Esophagus squamous epithelium (tissue), 5 donors: ENCODE measurements around the gene METRN. TPM values are rescaled to one million over a fixed set of nuclear protein-coding genes. Genes with fewer than 3 reads are reported as not detected.

ENCODE experiments used
- DNase-seq: peaks from one replicate; lab custom pipeline; 2025; lab: John Stamatoyannopoulos, UW
- H3K27ac ChIP-seq, 4 donors: fragments of 200-600 bp; sonication (generic); one replicate each; pipeline ENCODE4 v1.5.1; 2016 to 2019; ENCODE audit warnings: mild to moderate bottlenecking in 1 of 4
- H3K27me3 ChIP-seq, 4 donors: fragments of 200-600 bp; sonication (generic); 1 replicate in 3 of 4; 2 replicates in 1 of 4; pipeline versions ENCODE4 v1.5.1 to v1.6.0; 2017 to 2021; ENCODE audit warnings: antibody characterized with exemption in 1 of 4
- H3K36me3 ChIP-seq, 3 donors: fragments of 200-600 bp; sonication (generic); one replicate each; pipeline ENCODE4 v1.5.1; 2016 to 2019
- H3K4me1 ChIP-seq, 3 donors: fragments of 200-600 bp; sonication (generic); one replicate each; pipeline ENCODE4 v1.5.1; 2017 to 2019
- H3K4me3 ChIP-seq, 4 donors: fragments of 200-600 bp; sonication (generic); 1 replicate in 3 of 4; 2 replicates in 1 of 4; pipeline ENCODE4 v1.5.1; 2016 to 2019; ENCODE audit warnings: mild to moderate bottlenecking in 2 of 4, moderate library complexity in 1 of 4
- H3K9me3 ChIP-seq, 3 donors: fragments of 200-600 bp; sonication (generic); one replicate each; pipeline ENCODE4 v1.5.1; 2016 to 2019
- POLR2A ChIP-seq, 4 donors: fragments of 450-650 bp; IDR thresholded peaks; one replicate each; pipeline ENCODE4 v1.6.1; 2017; ENCODE audit warnings: antibody characterized with exemption in 4 of 4, mild to moderate bottlenecking in 4 of 4, moderate library complexity in 3 of 4
- WGBS, 2 donors: methylation state at CpG; one replicate each; pipeline ENCODE4 v1.1.5; 2018; 5-methylcytosine and 5-hydroxymethylcytosine counted together
- intact Hi-C: fragments of 100-400 bp; cut with DNase I; formaldehyde crosslinking; loops from one replicate; pipeline ENCODE4 v1.15.0; 2022
- total RNA-seq, 4 donors: library from RNA; depleted of rRNA; stranded (reverse); fragments of >200 nt; gene quantifications; one replicate each; pipeline ENCODE4 v1.1.0, GENCODE V29; 2016
- TF ChIP-seq, protein P1 (sequence below), 6 experiments: fragments of 450-650 bp in 4 of 6; fragments of 200-600 bp in 2 of 6; sonication (generic) in 2 of 6; IDR thresholded peaks; one replicate each; pipeline ENCODE4 v1.5.1; 2016 to 2019; ENCODE audit warnings: antibody characterized with exemption in 6 of 6, mild to moderate bottlenecking in 4 of 6, moderate library complexity in 4 of 6
- donor health status: DM: yes; HTN: yes; CAD: no.

METRN gene
- total RNA-seq, 4 donors from 2014 or later: 4.2 to 12.7 (median 8.8) TPM

DNA sequence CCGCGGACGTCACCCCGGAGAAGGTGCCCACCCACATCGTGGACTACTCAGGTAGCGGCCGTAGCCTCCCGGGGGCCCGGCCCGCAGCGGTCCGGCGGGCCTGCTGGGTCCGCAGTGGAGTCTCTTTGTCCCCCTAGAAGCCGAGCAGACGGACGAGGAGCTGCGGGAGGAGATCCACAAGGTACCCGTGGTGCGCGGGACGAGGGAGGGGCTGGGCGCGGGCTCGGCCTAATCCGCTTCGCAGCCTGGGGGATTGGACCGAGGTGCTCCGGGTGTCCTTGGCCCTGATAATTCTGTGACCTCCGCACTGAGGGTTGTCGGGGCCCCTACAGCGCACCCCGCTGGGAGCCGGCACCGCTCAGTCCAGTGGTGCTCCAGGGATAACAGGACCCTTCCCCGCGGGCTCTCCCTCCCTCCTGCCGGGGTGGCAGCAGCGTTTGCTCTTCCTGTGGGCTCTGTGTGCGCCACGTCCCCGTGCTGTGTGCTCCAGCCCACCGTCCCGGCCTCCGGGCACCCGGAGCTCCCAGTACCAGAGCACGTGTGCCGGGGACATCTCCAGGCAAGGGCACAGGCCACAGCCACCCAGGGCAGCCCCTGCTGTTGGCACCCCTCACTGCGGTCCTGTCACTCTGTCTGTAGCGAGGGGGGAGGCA lies 46.3 kb upstream of the METRN start:
- peaks cover 34 to 47% (median 35%) of the 10 kb centered on the region in 3 donors for H3K36me3 ChIP-seq
- no peaks in the 10 kb centered on the region for H3K9me3 ChIP-seq
- intact Hi-C loops: loop anchor here (10.0 kb wide), 1 partner anchor 84 kb away; no protein-coding TSS in a partner anchor
- H3K27ac ChIP-seq: peak overlapping the region; percentile 87 to 93 (median 92)
- WGBS, 2 donors: no CpG with 5 or more reads among the region's 50 CpGs
- peaks cover 16 to 43% (median 16%) of the 10 kb centered on the region in 3 donors for H3K4me1 ChIP-seq
- no peaks in the 10 kb centered on the region for H3K27me3 ChIP-seq
- peak overlapping the region; percentile 62 to 89 (median 82) for H3K4me3 ChIP-seq
- TF ChIP-seq POLR2A (IDR thresholded peaks at IDR 0.05): no peak
- TF ChIP-seq, protein P1, sequence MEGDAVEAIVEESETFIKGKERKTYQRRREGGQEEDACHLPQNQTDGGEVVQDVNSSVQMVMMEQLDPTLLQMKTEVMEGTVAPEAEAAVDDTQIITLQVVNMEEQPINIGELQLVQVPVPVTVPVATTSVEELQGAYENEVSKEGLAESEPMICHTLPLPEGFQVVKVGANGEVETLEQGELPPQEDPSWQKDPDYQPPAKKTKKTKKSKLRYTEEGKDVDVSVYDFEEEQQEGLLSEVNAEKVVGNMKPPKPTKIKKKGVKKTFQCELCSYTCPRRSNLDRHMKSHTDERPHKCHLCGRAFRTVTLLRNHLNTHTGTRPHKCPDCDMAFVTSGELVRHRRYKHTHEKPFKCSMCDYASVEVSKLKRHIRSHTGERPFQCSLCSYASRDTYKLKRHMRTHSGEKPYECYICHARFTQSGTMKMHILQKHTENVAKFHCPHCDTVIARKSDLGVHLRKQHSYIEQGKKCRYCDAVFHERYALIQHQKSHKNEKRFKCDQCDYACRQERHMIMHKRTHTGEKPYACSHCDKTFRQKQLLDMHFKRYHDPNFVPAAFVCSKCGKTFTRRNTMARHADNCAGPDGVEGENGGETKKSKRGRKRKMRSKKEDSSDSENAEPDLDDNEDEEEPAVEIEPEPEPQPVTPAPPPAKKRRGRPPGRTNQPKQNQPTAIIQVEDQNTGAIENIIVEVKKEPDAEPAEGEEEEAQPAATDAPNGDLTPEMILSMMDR (IDR thresholded peaks at IDR 0.05): no peak
- no peak for DNase-seq

DNA sequence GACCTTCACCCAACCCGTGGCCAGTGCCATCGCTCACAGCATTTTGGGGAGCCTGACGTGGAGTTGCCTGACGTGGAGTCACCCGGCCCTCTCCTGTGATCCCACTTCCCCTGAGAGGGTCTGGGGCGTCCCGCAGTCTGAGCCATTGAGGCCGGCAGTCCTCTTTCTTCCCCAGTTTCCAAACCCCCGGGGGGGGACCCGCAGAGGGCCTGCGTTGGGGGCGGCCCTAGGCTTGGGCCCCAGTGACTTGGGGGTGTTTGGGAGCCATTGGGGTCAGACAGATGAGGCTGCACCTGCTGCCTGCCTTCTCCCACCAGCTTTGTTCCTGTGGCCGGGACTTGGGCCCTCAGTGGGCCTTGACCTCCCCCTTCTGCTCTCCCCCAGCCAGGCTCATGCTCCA lies 45.3 kb upstream of the METRN start:
- no peak for DNase-seq
- no peaks in the 10 kb centered on the region for H3K27me3 ChIP-seq
- no peak overlapping the region for H3K4me3 ChIP-seq
- peaks cover 16 to 48% (median 16%) of the 10 kb centered on the region in 3 donors for H3K4me1 ChIP-seq
- intact Hi-C loops: loop anchor here (10.0 kb wide), 1 partner anchor 85 kb away; no protein-coding TSS in a partner anchor
- no peak for TF ChIP-seq POLR2A (IDR thresholded peaks at IDR 0.05)
- TF ChIP-seq, protein P1 (IDR thresholded peaks at IDR 0.05): no peak
- no peaks in the 10 kb centered on the region for H3K9me3 ChIP-seq
- no peak overlapping the region for H3K27ac ChIP-seq
- WGBS, 2 donors: 93% methylated on average over 3 of the region's 13 CpGs; no CpG with 5 or more reads in 1 of the 2 donors
- H3K36me3 ChIP-seq: peaks cover 35 to 56% (median 36%) of the 10 kb centered on the region in 3 donors

DNA sequence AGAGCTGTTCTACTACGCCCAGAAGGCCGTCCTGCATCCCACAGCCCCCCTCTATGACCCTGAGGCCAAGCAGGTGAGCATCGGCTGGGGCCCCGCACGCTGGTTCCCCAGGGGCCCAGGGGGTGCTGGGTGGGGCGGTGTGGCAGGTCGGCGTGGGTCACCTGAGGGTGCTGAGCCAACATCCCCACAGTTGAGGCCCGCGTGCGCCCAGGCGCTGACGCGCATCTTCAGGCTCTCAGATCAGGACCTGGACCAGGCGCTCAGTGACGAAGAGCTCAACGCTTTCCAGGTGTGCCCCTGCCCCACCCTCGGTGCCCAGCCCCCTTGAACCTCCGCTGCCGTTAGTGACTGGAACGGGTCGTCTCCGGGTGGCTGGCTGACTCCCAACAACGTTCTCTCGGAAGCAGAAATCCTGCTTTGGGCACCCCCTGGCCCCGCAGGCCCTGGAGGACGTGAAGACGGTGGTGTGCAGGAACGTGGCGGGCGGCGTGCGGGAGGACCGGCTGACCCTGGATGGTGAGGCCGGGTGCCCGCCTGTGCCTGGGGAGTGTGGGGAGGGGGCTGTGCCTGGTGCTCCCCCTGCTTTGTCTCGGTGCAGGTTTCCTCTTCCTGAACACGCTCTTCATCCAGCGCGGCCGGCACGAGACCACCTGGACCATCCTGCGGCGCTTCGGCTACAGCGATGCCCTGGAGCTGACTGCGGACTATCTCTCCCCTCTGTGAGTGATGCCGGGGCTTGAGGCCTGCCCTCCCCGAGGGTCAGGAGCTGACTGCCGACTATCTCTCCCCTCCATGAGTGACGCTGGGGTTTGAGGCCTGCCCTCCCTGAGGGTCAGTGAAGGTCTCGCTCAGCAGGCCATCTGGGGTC lies 44.2 kb upstream of the METRN start:
- Histone ChIP-seq H3K27me3 (peaks cover 0 to 7% (median 0%) of the 10 kb centered on the region in 4 donors), H3K27ac (no peak overlapping the region), H3K9me3 (no peaks in the 10 kb centered on the region), H3K36me3 (peaks cover 35 to 56% (median 36%) of the 10 kb centered on the region in 3 donors), H3K4me1 (peaks cover 23 to 58% (median 24%) of the 10 kb centered on the region in 3 donors), H3K4me3 (no peak overlapping the region)
- intact Hi-C loops: no loop called here
- TF ChIP-seq, protein P1 (IDR thresholded peaks at IDR 0.05): no peak
- no peak for TF ChIP-seq POLR2A (IDR thresholded peaks at IDR 0.05)
- DNase-seq: no peak
- WGBS, 2 donors: 90% methylated on average over 37 of the region's 52 CpGs; no CpG with 5 or more reads in 1 of the 2 donors

DNA sequence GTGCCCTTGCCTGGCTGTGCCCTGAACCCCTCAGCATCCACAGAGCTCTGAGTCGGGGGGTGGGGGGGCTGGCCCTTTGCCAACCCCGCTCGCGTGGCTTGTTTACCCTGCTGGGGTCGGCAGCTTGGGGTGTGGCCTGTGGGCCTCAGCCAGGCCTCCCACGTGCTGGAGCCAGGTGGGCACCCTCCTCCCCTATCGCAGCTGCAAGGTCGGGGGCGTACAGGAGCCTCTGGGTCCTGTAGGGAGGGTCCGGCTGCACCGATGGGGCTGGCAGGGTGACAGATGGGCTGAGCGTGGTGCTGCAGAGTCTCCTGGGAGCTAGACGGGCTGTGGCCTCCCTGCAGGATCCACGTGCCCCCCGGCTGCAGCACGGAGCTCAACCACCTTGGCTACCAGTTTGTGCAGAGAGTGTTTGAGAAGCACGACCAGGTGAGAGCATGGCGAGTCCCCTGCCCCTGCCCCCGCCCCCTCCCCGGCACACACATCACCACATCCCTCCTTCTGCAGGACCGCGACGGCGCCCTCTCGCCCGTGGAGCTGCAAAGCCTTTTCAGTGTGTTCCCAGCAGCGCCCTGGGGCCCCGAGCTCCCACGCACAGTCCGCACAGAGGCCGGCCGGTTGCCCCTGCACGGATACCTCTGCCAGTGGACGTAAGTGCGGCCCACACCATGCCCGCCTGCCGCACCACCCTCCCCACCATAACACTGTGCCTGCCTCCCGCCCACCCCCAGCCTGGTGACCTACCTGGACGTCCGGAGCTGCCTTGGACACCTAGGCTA lies 43.4 kb upstream of the METRN start:
- peaks cover 35 to 56% (median 36%) of the 10 kb centered on the region in 3 donors for H3K36me3 ChIP-seq
- H3K9me3 ChIP-seq: no peaks in the 10 kb centered on the region
- TF ChIP-seq, protein P1 (IDR thresholded peaks at IDR 0.05): no peak
- no peak for TF ChIP-seq POLR2A (IDR thresholded peaks at IDR 0.05)
- peaks cover 0 to 15% (median 0%) of the 10 kb centered on the region in 4 donors for H3K27me3 ChIP-seq
- H3K4me3 ChIP-seq: no peak overlapping the region
- intact Hi-C loops: no loop called here
- no peak overlapping the region for H3K27ac ChIP-seq
- peaks cover 32 to 67% (median 32%) of the 10 kb centered on the region in 3 donors for H3K4me1 ChIP-seq
- DNase-seq: no peak
- 73 to 100% methylated on average over 2 of the region's 40 CpGs for WGBS, 2 donors
